Activated CD4-positive, alpha-beta T cell treated with anti-CD3 and anti-CD28 coated beads for 24 hours (primary cell): ENCODE measurements around the gene CTSG.
"Not testable (repeated sequence)": the region's sequence is repeated elsewhere in the genome, so short reads cannot be mapped to it uniquely, and the experiment has no call there.

ENCODE experiments used
- DNase-seq, 2 donors: peaks; one replicate each; pipeline ENCODE4 v3.0.0-alpha.2; 2020; ENCODE audit warnings: low read depth in 2 of 2

Gene CTSG

GRCh38 chr14:24576182-24576581 lies at the start of gene CTSG:
CTSG (minus strand) TSS chr14:24576250; CDS start chr14:24576223, 27 bp downstream.
- DNase-seq = no peak

- DNase-seq = no peak
These were observed 37.7 kb upstream of the CTSG start for GRCh38 chr14:24613747-24614146.

- no peak for DNase-seq
These were observed 37.2 kb upstream of the CTSG start for GRCh38 chr14:24613241-24613640.

GRCh38 chr14:24612196-24612595 lies 36.1 kb upstream of the CTSG start:
- DNase-seq = no peak

GRCh38 chr14:24609655-24610344 lies 33.8 kb upstream of the CTSG start, which contains the start of gene GZMH:
GZMH (minus strand) TSS chr14:24609685; CDS start chr14:24609613, 72 bp downstream.
- no peak for DNase-seq

GRCh38 chr14:24607635-24608514 lies 31.8 kb upstream of the CTSG start:
- DNase-seq = no peak

- no peak for DNase-seq
These were observed 31.0 kb upstream of the CTSG start for GRCh38 chr14:24607081-24607480.

- no peak for DNase-seq
These were observed 30.2 kb upstream of the CTSG start for GRCh38 chr14:24606297-24606696.

- DNase-seq = peak; percentile 48 to 57
These were observed 29.6 kb upstream of the CTSG start for GRCh38 chr14:24605435-24606190.

- no peak for DNase-seq
These were observed 21.4 kb upstream of the CTSG start for GRCh38 chr14:24597403-24597802.

GRCh38 chr14:24595073-24595808 lies 19.2 kb upstream of the CTSG start:
- DNase-seq = no peak

- DNase-seq = not testable (repeated sequence)
These were observed 15.0 kb upstream of the CTSG start for GRCh38 chr14:24591004-24591403.

GRCh38 chr14:24584402-24584801 lies 8.4 kb upstream of the CTSG start:
- not testable (repeated sequence) for DNase-seq

GRCh38 chr14:24578558-24578957 lies 2.5 kb upstream of the CTSG start:
- no peak for DNase-seq

- DNase-seq = no peak
These were observed 721 bp upstream of the CTSG start for GRCh38 chr14:24576771-24577170.

- DNase-seq = no peak
These were observed 1.8 kb downstream of the CTSG start for GRCh38 chr14:24574206-24574774.

- no peak for DNase-seq
These were observed 9.7 kb downstream of the CTSG start for GRCh38 chr14:24566318-24566717.

- no peak for DNase-seq
These were observed 10.3 kb downstream of the CTSG start for GRCh38 chr14:24565766-24566165.

- no peak for DNase-seq
These were observed 12.5 kb downstream of the CTSG start for GRCh38 chr14:24563505-24563904.

- no peak for DNase-seq
These were observed 19.3 kb downstream of the CTSG start for GRCh38 chr14:24556756-24557155.

GRCh38 chr14:24549064-24549463 lies 27.0 kb downstream of the CTSG start:
- DNase-seq = not testable (repeated sequence)
